ENCODE data around the gene TTYH1.
"Not testable (repeated sequence)": the region's sequence is repeated elsewhere in the genome, so short reads cannot be mapped to it uniquely, and the experiment has no call there.

Gene TTYH1

DNA sequence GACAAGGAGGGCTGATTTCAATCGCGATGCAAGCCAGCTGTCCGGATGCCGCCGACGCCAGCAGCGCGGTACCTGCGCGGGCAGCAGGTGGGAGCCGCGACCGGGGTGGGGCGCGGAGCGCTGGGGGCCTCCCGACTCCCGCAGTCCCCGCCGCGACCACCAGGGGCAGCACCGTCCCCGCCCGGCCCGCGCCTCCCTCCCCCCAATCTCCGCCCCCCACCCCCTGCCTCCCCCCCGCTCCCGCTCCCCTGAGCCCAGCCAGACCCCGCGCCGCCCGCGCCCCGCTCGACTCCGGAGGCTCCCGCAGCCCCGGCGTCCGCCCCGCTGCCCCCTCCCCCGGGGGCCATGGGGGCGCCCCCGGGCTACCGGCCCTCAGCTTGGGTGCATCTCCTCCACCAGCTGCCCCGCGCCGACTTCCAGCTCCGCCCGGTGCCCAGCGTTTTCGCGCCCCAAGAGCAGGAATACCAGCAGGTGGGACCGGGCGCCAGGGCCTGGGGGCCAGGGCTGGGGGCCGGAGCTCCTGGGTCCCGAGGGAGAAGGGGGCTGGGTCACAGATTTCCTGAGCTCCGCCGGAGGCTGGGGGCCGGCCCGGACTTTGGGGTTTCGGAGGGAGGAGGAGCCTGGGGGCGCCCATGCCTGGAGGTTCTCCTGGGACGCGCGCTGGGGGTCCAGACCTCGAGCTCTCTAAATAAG is at the start of gene TTYH1:
Gene TTYH1 (plus strand): TSS at position 257 of the 693 bp plus-strand sequence. CDS start 89 bp downstream, at position 346.
- intact Hi-C loops (cut with micrococcal nuclease) = no loop called here

DNA sequence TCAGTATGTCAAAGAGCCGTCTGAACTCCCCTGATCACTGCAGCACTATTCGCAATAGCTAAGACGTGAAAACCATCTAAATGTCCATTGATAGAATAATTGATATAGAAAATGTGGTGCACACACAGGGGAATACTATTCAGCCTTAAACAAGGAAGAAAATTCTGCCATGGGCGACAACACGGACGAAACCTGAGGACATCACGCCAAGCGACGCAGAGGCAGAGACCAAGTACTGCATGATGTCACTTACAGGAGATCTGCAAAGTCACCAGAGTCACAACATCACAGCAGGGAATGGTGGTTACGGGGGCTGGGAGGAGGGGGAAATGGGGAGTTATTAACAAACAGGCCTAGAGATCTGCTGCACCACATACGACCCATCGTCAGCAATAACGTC is 49.5 kb upstream of the TTYH1 start:
- not testable (repeated sequence) for H3K9me3 Mint-ChIP-seq, H3K27me3 Mint-ChIP-seq
- Mint-ChIP-seq H3K4me1 (ENCODE audit: low read depth) (peaks cover 64% of the 10 kb centered on the region), H3K27ac (peak overlapping the region; percentile 97), H3K36me3 (ENCODE audit: low read depth) (peaks cover 41% of the 10 kb centered on the region), H3K4me3 (peak overlapping the region; percentile 13)
- intact Hi-C loops (cut with micrococcal nuclease) = loop anchor here (2.0 kb wide), 1 partner anchor 23 kb away; no protein-coding TSS in a partner anchor

More for the DNA sequence above, at the start of gene TTYH1:
- Mint-ChIP-seq H3K36me3 (ENCODE audit: low read depth) (no peaks in the 10 kb centered on the region), H3K27ac (no peak within 1 kb of the TSS), H3K4me1 (ENCODE audit: low read depth) (peaks cover 18% of the 10 kb centered on the region), H3K4me3 (no peak within 1 kb of the TSS), H3K9me3 (peaks cover 15% of the 10 kb centered on the region), H3K27me3 (peaks cover 86% of the 10 kb centered on the region)

DNA sequence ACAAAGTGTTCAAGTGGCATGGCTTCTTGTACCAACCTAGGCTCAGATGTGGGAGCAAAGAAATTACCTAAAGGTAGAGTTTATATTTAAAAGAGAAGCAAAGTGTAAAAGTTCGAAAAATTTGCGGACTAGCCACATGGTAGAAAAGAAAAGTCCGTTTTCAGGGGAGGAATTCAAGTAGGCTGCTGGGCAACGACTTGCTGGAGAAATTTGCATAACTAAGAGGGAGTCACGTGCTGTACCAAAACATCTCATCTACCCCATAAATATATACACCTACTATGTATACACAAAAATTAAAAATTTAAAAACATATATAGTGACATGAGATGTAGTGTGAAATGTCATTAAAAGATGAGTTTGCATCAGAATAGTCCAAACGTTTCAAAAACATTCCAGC is 48.5 kb upstream of the TTYH1 start:
- H3K27ac Mint-ChIP-seq = peak overlapping the region; percentile 97
- H3K4me1 Mint-ChIP-seq (ENCODE audit: low read depth) = peaks cover 59% of the 10 kb centered on the region
- no peak overlapping the region for H3K4me3 Mint-ChIP-seq
- H3K27me3 Mint-ChIP-seq = peaks cover 8% of the 10 kb centered on the region
- H3K36me3 Mint-ChIP-seq (ENCODE audit: low read depth) = peaks cover 30% of the 10 kb centered on the region
- no peaks in the 10 kb centered on the region for H3K9me3 Mint-ChIP-seq
- intact Hi-C loops (cut with micrococcal nuclease) = no loop called here

DNA sequence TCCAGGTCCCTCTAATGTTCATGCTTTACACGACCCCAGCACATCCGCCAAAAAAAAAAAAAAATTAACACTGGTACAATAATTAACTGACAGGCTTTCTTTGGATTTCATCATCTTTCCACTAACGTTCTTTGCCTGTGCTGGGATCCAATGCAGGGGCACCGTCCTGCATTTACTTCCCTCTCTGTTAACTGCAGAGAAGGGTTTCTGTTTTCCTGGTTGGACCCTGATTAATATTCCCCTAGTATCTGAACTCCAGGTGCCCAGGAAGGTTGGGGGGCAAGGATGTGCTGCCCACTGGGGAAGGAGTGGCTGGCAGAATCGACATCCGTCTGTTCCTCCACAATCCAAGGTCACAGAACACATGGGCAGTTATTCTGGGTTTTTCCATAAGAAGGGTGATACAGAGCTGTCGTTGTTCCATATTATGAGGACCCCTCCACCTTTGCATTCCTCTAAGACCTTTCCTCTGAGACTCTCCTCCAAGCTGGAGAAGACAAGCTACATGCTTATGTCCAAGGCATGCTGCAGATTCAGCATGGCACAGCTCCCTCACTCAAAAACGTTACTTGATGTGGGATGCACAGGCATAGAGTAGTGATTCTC is 46.1 kb upstream of the TTYH1 start:
- intact Hi-C loops (cut with micrococcal nuclease) = no loop called here
- peak overlapping the region; percentile 78 for H3K27ac Mint-ChIP-seq
- H3K27me3 Mint-ChIP-seq = peaks cover 8% of the 10 kb centered on the region
- H3K4me1 Mint-ChIP-seq (ENCODE audit: low read depth) = peaks cover 58% of the 10 kb centered on the region
- H3K4me3 Mint-ChIP-seq = peak overlapping the region; percentile 56
- H3K36me3 Mint-ChIP-seq (ENCODE audit: low read depth) = peaks cover 7% of the 10 kb centered on the region
- no peaks in the 10 kb centered on the region for H3K9me3 Mint-ChIP-seq

DNA sequence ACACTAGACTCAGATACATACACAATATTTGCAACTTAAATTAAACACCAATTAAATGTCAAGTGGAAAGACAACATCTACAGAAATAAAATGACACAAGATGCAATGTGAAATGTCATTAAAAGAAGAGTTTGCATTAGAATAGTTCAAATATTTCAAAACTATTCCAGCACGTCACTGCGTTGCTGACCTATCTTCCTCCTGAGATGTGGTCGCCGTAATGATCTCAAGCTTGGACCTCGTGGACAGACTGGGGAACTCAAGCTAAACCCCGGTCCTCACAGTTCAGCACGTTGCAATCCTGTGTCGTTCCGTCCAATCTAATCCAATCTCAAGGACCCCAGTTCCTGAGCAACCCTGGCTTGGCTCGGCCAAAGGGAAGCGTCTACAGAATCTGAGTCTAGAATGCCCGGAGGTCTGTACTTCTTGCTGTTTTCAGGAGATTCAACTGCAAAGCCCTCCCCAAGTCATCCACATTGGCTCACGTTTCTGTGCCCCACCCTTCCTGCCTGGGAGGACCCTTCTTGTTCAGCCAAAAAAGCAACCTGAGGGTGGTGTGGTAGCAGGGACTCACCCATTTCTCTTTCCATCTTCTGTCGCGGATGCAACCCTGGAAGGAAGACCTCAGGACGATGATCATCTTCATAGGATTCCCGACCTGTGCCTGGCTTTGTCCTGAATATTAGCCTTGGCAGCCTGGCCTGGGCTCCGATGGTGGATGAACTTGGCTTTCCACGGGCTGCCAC is 45.4 kb upstream of the TTYH1 start:
- H3K27me3 Mint-ChIP-seq; H3K9me3 Mint-ChIP-seq; intact Hi-C loops (cut with micrococcal nuclease); H3K36me3 Mint-ChIP-seq (ENCODE audit: low read depth): not testable (repeated sequence)
- peaks cover 64% of the 10 kb centered on the region for H3K4me1 Mint-ChIP-seq (ENCODE audit: low read depth)
- H3K27ac Mint-ChIP-seq = peak overlapping the region; percentile 78
- H3K4me3 Mint-ChIP-seq = peak overlapping the region; percentile 61

DNA sequence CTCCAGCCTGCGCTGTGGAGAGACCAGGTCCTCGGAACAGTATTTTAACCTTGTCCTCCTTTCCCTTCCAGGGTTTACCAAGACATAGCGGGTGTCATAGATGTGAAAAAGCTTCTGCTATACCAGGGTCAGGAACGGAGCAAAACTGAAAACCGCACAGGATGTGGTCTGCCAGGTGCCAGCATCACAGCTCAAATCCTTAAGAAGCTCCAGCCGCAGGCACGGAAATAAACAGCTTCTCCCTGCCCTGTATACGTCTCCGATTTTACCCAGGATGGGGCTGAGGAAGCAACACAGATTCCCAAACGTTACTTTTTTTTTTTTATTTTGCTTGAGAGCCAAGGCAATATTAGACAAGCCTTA is 44.8 kb upstream of the TTYH1 start:
- H3K36me3 Mint-ChIP-seq (ENCODE audit: low read depth); H3K27me3 Mint-ChIP-seq; H3K9me3 Mint-ChIP-seq; intact Hi-C loops (cut with micrococcal nuclease): not testable (repeated sequence)
- peaks cover 70% of the 10 kb centered on the region for H3K4me1 Mint-ChIP-seq (ENCODE audit: low read depth)
- peak overlapping the region; percentile 78 for H3K27ac Mint-ChIP-seq
- peak overlapping the region; percentile 61 for H3K4me3 Mint-ChIP-seq

DNA sequence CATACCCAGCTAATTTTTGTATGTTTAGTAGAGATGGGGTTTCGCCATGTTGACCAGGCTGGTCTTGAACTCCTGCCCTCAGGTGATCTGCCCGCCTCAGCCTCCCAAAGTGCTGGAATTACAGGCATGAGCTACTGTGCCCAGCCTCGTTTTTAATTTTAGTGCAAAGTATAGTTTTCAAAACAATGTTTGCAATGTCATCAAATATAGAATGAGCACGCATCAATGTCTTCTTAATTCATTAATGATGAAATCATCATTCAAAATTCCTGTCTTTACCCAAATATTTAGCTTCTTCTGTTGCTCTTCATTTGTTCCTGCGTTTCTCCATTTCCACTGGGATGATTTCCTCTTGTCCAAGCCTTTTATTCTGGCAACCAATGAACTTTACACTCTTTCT is 43.8 kb upstream of the TTYH1 start:
- Mint-ChIP-seq H3K4me1 (ENCODE audit: low read depth) (peaks cover 73% of the 10 kb centered on the region), H3K27ac (peak overlapping the region; percentile 99)
- intact Hi-C loops (cut with micrococcal nuclease); H3K27me3 Mint-ChIP-seq; H3K4me3 Mint-ChIP-seq; H3K36me3 Mint-ChIP-seq (ENCODE audit: low read depth); H3K9me3 Mint-ChIP-seq: not testable (repeated sequence)

DNA sequence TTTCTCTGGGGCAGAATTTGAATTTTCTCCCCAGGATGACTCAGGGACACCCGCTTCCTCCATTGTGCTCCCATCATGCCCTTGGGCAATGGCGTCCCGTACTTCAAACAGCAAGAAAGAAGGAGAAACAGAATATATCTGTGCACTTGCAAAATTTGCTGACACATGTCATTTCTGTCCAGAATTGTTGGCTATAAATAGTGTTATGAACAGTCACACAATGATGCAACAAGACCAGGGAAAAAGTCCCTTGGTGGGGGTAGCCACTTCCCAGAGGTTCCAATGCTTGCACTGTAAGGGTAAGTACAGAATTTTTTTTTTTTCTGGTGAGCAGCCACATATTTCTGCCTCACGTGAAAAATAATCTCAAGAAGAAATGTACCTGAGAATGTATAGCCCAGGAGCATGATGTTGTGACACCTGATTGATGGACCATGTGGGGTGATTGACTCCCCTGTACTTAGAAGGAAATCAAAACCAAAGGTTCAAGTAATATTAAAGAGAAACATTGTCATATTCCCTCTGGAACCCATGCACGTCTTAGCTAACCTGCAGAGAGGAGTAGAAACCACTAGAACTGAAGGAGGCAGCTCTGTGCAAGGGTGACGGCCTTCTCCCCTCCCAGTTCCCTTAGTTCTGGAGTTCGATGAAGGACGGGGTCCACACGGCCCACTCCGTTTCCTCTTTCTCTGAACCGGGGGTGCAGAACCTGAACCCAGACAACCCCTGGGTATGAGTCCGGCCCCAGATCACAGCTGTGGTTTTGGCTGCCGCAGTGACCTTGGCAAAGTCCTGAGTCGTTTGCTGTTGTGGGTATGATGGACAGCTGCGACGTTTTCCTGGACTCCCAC is 41.3 kb upstream of the TTYH1 start:
- intact Hi-C loops (cut with micrococcal nuclease) = loop anchor here (2.0 kb wide), 1 partner anchor 15 kb away; no protein-coding TSS in a partner anchor
- H3K9me3 Mint-ChIP-seq = no peaks in the 10 kb centered on the region
- peak overlapping the region; percentile 99 for H3K27ac Mint-ChIP-seq
- H3K27me3 Mint-ChIP-seq = peaks cover 4% of the 10 kb centered on the region
- H3K36me3 Mint-ChIP-seq (ENCODE audit: low read depth) = peaks cover 9% of the 10 kb centered on the region
- H3K4me3 Mint-ChIP-seq = peak overlapping the region; percentile 81
- H3K4me1 Mint-ChIP-seq (ENCODE audit: low read depth) = peaks cover 77% of the 10 kb centered on the region

DNA sequence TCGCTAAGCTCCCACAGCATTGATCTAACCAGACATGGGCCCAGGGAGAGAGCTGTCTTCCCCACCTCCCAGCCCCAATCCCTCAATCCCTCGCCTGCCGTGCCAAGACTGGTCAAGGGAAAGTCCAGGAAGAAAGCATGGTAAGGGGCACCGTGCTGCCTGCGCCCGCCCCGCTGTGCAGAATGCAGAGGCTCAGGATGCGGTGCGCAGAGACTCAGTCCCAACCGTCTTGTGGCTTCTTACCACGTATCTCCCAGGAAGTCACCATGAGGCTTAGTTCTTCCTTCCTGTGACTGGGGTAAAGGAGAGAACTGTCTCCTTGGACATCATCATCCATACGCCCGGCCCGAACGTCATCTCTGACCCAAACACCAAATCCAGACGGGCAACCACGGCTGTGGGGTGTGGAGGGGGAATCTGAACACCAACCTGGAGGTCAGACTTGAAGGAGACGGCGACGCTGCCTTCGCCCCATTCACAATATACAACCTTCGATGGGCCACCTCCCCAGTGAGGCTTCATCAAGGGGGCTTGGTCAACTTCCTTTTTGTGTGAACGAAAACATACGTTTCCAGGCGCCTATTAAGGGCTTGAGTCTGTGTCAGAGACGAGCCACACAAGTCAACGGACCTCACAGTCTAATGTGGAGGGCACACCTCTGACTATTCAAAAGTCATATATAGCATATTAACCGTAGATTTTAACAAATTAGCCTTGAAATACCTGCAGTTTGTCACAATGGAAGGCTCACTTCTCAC is 39.9 kb upstream of the TTYH1 start:
- Mint-ChIP-seq H3K27ac (peak overlapping the region; percentile 99), H3K4me3 (peak overlapping the region; percentile 81), H3K36me3 (ENCODE audit: low read depth) (peaks cover 12% of the 10 kb centered on the region), H3K4me1 (ENCODE audit: low read depth) (peaks cover 80% of the 10 kb centered on the region)
- H3K9me3 Mint-ChIP-seq, H3K27me3 Mint-ChIP-seq: not testable (repeated sequence)
- intact Hi-C loops (cut with micrococcal nuclease) = loop anchor here (2.0 kb wide), 1 partner anchor 13 kb away; no protein-coding TSS in a partner anchor

DNA sequence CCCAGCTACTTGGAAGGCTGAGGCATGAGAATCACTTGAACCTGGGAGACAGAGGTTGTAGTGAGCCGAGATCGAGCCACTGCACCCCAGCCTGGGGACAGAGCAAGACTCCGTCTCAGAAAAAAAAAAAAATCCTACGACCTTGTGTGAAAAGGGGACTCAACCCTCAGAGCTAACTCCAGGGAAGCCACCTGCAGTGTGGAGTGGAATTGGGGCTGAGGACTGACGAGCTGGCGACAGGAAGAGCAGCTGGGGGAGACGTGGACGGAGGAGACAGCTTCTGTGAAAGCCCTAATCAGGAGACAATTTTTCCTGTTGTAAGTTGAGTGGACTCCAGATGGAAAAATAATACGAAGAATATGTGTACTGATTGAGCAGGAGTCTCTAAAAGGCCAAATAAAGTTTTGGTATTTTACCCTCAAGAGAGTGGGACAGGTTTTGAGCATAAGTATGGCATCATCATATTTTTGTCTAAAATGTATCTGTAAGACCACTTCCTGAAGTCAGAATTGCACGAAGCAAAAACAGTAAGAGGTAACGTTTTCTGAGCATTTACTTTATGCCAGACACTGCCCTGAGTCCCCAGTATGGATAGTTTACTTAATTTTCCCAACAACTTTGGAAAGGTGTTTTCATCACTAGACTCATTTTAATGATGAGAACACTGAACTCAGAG is 38.5 kb upstream of the TTYH1 start:
- Mint-ChIP-seq H3K36me3 (ENCODE audit: low read depth) (peaks cover 21% of the 10 kb centered on the region), H3K27me3 (peaks cover 3% of the 10 kb centered on the region), H3K4me1 (ENCODE audit: low read depth) (peaks cover 83% of the 10 kb centered on the region), H3K4me3 (peak overlapping the region; percentile 25), H3K9me3 (peaks cover 11% of the 10 kb centered on the region), H3K27ac (peak overlapping the region; percentile 99)
- intact Hi-C loops (cut with micrococcal nuclease) = no loop called here

DNA sequence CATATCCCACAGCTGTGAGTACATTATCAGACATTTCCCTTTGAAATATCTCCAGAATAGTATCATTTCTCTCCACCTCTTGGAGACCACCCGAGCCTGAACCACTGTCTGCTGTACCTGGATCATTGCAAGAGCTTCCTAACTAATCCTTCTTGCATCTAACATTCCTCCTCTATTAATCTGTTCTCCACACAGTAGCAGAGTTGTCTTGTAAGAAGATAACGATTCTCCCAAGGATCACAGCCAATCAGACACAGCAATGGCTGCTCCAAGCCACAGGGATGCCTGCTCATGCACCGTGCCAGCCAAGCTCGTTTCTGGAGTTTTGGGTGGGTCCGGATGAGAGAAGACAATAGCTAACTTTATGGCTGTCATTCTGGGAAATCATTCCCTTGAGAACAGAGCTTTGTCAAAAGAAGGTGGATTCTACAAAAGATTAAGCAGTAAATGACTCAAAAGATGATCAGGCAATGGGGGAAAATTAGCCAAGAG is 36.0 kb upstream of the TTYH1 start:
- Mint-ChIP-seq H3K9me3 (peaks cover 20% of the 10 kb centered on the region), H3K36me3 (ENCODE audit: low read depth) (peaks cover 28% of the 10 kb centered on the region), H3K4me3 (peak overlapping the region; percentile 27), H3K27me3 (peaks cover 3% of the 10 kb centered on the region), H3K4me1 (ENCODE audit: low read depth) (peaks cover 71% of the 10 kb centered on the region), H3K27ac (peak overlapping the region; percentile 95)
- intact Hi-C loops (cut with micrococcal nuclease) = no loop called here

DNA sequence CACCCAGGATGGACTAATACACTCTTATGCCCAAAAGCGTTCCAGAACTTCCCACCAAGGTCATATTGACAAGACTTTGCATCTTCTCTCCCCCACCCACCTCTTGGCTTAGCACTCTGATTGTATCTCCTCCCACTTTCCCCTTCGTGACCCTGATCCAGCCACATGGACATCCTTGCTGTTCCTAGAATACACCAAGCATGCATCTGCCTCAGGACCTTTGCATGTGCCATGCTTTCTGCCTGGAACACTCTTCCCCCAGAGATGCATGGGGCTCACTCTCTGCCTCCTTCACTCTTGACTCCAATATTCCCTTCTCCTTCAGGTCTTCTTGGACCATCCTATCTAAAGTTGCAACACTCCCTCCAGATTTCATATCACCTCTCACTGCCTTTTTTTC is 34.4 kb upstream of the TTYH1 start:
- intact Hi-C loops (cut with micrococcal nuclease) = loop anchor here (10.0 kb wide), 1 partner anchor 176 kb away; the partner anchor contains the start of gene RPS9
- peaks cover 11% of the 10 kb centered on the region for H3K27me3 Mint-ChIP-seq
- peaks cover 19% of the 10 kb centered on the region for H3K36me3 Mint-ChIP-seq (ENCODE audit: low read depth)
- peak overlapping the region; percentile 95 for H3K27ac Mint-ChIP-seq
- peaks cover 20% of the 10 kb centered on the region for H3K9me3 Mint-ChIP-seq
- no peak overlapping the region for H3K4me3 Mint-ChIP-seq
- H3K4me1 Mint-ChIP-seq (ENCODE audit: low read depth) = peaks cover 66% of the 10 kb centered on the region

All from dendritic cell treated with granulocyte-macrophage colony-stimulating factor and Interleukin-4, amounts not matched to agents 40 ng/mL and 50 ng/mL, for 4 days (primary cell).